Loucy (cell line): Measurements from ENCODE around the gene HPGDS.

ENCODE experiments used
- EZH2phosphoT487 ChIP-seq: fragments of 200-600 bp; IDR thresholded peaks from 2 replicates; pipeline ENCODE4 v1.6.1; 2018; ENCODE audit warnings: antibody characterized with exemption, mild to moderate bottlenecking, moderate library complexity, borderline replicate concordance
- TF ChIP-seq, protein P1 (sequence below): fragments of 200-600 bp; sonication (generic); conservative IDR thresholded peaks from 2 replicates; pipeline ENCODE4 v1.5.1; 2014; ENCODE audit warnings: mild to moderate bottlenecking, antibody characterized with exemption, low read length

DNA sequence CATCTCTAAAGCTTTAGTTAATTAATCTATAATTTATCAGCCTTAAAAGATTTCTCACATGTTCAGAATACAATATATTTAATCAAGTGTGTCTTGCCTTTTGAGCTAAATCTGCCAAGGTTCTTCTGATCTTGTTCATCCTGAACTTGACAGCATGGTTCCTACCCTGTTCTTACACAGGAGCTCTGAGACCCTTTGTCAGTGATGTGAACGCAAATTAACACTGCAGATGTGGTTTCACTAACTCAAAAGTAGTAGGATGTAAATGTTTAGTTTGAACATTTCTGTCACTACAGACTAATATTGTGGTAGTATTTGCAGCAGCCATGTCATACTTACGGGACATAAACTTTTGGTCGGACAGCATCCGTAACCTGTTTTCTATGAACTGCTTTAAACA, 75.6 kb downstream of the HPGDS start:
- TF ChIP-seq, protein P1, sequence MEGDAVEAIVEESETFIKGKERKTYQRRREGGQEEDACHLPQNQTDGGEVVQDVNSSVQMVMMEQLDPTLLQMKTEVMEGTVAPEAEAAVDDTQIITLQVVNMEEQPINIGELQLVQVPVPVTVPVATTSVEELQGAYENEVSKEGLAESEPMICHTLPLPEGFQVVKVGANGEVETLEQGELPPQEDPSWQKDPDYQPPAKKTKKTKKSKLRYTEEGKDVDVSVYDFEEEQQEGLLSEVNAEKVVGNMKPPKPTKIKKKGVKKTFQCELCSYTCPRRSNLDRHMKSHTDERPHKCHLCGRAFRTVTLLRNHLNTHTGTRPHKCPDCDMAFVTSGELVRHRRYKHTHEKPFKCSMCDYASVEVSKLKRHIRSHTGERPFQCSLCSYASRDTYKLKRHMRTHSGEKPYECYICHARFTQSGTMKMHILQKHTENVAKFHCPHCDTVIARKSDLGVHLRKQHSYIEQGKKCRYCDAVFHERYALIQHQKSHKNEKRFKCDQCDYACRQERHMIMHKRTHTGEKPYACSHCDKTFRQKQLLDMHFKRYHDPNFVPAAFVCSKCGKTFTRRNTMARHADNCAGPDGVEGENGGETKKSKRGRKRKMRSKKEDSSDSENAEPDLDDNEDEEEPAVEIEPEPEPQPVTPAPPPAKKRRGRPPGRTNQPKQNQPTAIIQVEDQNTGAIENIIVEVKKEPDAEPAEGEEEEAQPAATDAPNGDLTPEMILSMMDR = no peak
- no peak for TF ChIP-seq EZH2phosphoT487
